Measurements from ENCODE around the gene SFXN3. TPM values are rescaled to one million over a fixed set of nuclear protein-coding genes. Genes with fewer than 3 reads are reported as not detected.

Gene SFXN3
- total RNA-seq, 1 experiment from 2014 or later: 2.8 TPM

GRCh38 chr10:101087376-101087775 lies 56.3 kb downstream of the SFXN3 start:
- peaks cover 87% of the 10 kb centered on the region for H3K27me3 Mint-ChIP-seq (ENCODE audit: low read depth)

More at GRCh38 chr10:101087376-101087775, 56.3 kb downstream of the SFXN3 start:
- Histone ChIP-seq H3K23me2 (ENCODE audit: insufficient read length, low read depth, low read length, poor library complexity, severe bottlenecking) (no peaks in the 10 kb centered on the region), H2BK12ac (ENCODE audit: insufficient read length, low read depth, low read length) (no peak overlapping the region), H3K4me2 (ENCODE audit: insufficient read depth, insufficient read length, low read length) (no peak overlapping the region), H4K91ac (ENCODE audit: insufficient read length, low read depth, low read length) (no peak overlapping the region), H3K9me3 (ENCODE audit: control insufficient read depth, low read depth, low read length) (no peaks in the 10 kb centered on the region), H2AK5ac (ENCODE audit: insufficient read length, low read length) (no peak overlapping the region), H3K79me1 (ENCODE audit: insufficient read depth, low read depth, low read length, poor library complexity, severe bottlenecking) (no peaks in the 10 kb centered on the region), H3K79me2 (ENCODE audit: insufficient read depth, low read length) (no peaks in the 10 kb centered on the region), H2BK120ac (ENCODE audit: low read depth, low read length, poor library complexity, severe bottlenecking) (no peak overlapping the region), H2AFZ (ENCODE audit: low read length) (no peak overlapping the region), H3K56ac (ENCODE audit: insufficient read length, low read depth, low read length) (no peak overlapping the region), H4K5ac (ENCODE audit: insufficient read length, low read depth, low read length) (no peak overlapping the region), H3K4me1 (ENCODE audit: insufficient read depth, low read length) (no peaks in the 10 kb centered on the region), H3K27me3 (ENCODE audit: insufficient read depth, low read length) (no peaks in the 10 kb centered on the region; the same call in 1 of the 2 replicates), H2BK20ac (ENCODE audit: low read depth, low read length, poor library complexity, severe bottlenecking) (no peak overlapping the region), H3K9ac (ENCODE audit: extremely low read depth, insufficient read length, low read length) (no peak overlapping the region), H3K14ac (ENCODE audit: insufficient read depth, low read length) (no peak overlapping the region), H3K27ac (ENCODE audit: insufficient read length, low read depth, low read length) (no peak overlapping the region), H4K8ac (replicated peaks; ENCODE audit: insufficient read length, low read depth, low read length) (no peak overlapping the region), H2BK5ac (ENCODE audit: insufficient read length, low read length) (no peak overlapping the region), H4K20me1 (ENCODE audit: control insufficient read depth, insufficient read depth, insufficient read length) (no peaks in the 10 kb centered on the region), H3T11ph (ENCODE audit: low read length) (no peak overlapping the region), H3K4ac (ENCODE audit: low read depth, low read length) (no peak overlapping the region), H3K18ac (ENCODE audit: insufficient read length, low read depth, low read length) (no peak overlapping the region), H2BK15ac (ENCODE audit: low read depth, low read length) (no peak overlapping the region), H3K23ac (ENCODE audit: insufficient read length, low read depth, low read length) (no peak overlapping the region)
- no peak for DNase-seq
- no peak overlapping the region for H3K4me3 Mint-ChIP-seq
- no peaks in the 10 kb centered on the region for H3K4me1 Mint-ChIP-seq
- no peaks in the 10 kb centered on the region for H3K36me3 Mint-ChIP-seq (ENCODE audit: insufficient read depth in 1 of 3, low read depth in 3 of 3)
- WGBS (ENCODE audit: extremely low coverage, insufficient read length, low lambda C conversion rate): no CpG with 5 or more reads among the region's 10 CpGs
- no peak for TF ChIP-seq CTCF (conservative IDR thresholded peaks at IDR 0.05)
- no peak overlapping the region for H3K27ac Mint-ChIP-seq
- H3K9me3 Mint-ChIP-seq: no peaks in the 10 kb centered on the region

All from H9 (cell line).